GM13977 (cell line): ENCODE measurements around the gene MTG1.

Experiments used
- DNase-seq: peaks from one replicate; pipeline ENCODE4 v3.0.0; 2012; ENCODE audit warnings: low spot score
- CTCF ChIP-seq: IDR thresholded peaks from 2 replicates; pipeline ENCODE4 v1.5.1; 2012; ENCODE audit warnings: mild to moderate bottlenecking, control low read depth; ENCODE audit not compliant: insufficient read depth; ENCODE audit errors: extremely low read depth, missing control alignments
- in situ Hi-C: fragments of 300-500 bp; cut with MboI; formaldehyde crosslinking; loops from one replicate; pipeline ENCODE4 v1.12.0; 2022; ENCODE audit warnings: low sequenced_read_pairs, low pct_unique_long_range_greater_than_20kb, mixed read lengths, inconsistent platforms; ENCODE audit not compliant: unreplicated experiment

The MTG1 gene

GRCh38 chr10:133355266-133355665 is 38.7 kb upstream of the MTG1 start:
- in situ Hi-C loops = no loop called here
- TF ChIP-seq CTCF = no peak

GRCh38 chr10:133355991-133356390 is 38.0 kb upstream of the MTG1 start:
- TF ChIP-seq CTCF = no peak
- DNase-seq = no peak
- in situ Hi-C loops = no loop called here

More at GRCh38 chr10:133355266-133355665, 38.7 kb upstream of the MTG1 start:
- no peak for DNase-seq

- in situ Hi-C loops = no loop called here
- DNase-seq = no peak
- no peak for TF ChIP-seq CTCF
These were observed 37.2 kb upstream of the MTG1 start for GRCh38 chr10:133356549-133357284.

GRCh38 chr10:133357285-133358161 is 36.4 kb upstream of the MTG1 start, which contains the start of gene FUOM:
Gene FUOM (minus strand): TSS chr10:133358019. CDS start chr10:133358007, 12 bp downstream.
- TF ChIP-seq CTCF = no peak
- peak; percentile 98 for DNase-seq
- in situ Hi-C loops = no loop called here

GRCh38 chr10:133358162-133358924 is 35.6 kb upstream of the MTG1 start:
- DNase-seq = no peak
- TF ChIP-seq CTCF = no peak
- in situ Hi-C loops = no loop called here

- in situ Hi-C loops = no loop called here
- no peak for TF ChIP-seq CTCF
- no peak for DNase-seq
These were observed 35.0 kb upstream of the MTG1 start for GRCh38 chr10:133358925-133359310.
